OCI-LY7 (cell line): ENCODE measurements around the gene ABCG4.

Experiments used
- CTCF ChIP-seq: fragments of 200-600 bp; sonication (generic); conservative IDR thresholded peaks from 2 replicates; pipeline ENCODE4 v1.5.1; 2014; ENCODE audit warnings: mild to moderate bottlenecking, antibody characterized with exemption, low read length, moderate library complexity, mixed read lengths
- EZH2phosphoT487 ChIP-seq: fragments of 200-600 bp; sonication (generic); IDR thresholded peaks from 2 replicates; pipeline ENCODE4 v1.6.1; 2018; ENCODE audit warnings: low read depth, borderline replicate concordance, mild to moderate bottlenecking, mixed run types, antibody characterized with exemption, low read length, moderate library complexity, mixed read lengths

GRCh38 chr11:119118946-119119345, 29.9 kb upstream of the ABCG4 start:
- no peak for TF ChIP-seq CTCF
- TF ChIP-seq EZH2phosphoT487 = no peak
